ENCODE measurements around the gene CNTFR.
A peak's percentile ranks its signal among the peaks of the same experiment; 100 is the strongest.

The CNTFR gene

DNA sequence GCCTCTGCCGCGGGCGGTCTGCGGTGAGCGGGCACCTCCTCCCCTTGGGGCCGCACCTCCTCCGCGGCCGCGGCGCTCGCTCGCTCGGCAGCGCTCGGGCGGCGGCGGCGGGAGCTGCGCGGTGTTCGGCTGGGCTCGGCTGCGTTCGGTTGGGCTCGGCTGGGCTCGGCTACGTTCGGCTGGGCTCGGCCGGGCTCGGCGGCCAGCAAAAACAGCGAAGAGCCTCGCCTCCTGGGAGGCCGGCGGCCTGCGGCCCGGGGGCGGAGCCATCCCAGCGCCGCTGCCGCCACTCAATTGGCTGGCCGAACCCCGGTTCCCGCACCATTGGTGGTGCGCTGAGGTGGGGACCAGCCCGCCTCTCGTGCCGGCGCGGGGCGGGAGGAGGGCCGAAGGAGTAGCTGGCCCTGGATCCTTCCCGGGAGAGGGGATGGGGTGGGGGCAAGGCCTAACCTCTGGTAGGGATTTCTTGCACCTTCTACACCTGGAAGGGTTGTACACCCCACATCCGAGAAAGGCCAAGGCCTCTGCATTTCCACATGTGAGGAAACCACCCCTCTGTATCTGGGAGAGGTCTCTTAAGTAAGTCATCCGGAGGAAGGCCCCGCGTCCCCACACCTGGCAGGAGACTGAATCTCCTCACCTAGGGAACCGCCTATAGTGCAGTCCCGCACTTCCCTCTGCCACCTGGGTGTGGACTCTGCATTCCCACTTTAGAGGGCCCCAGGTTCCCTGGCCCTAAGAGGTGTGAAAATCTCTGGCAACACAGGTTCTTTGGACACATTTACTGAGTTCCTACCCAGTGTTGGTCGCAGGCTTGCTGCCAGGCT, 66.3 kb downstream of the CNTFR start, which contains the start of gene ENHO:
ENHO (minus strand) TSS at position 20 of the 827 bp plus-strand sequence. CDS start 1,295 bp downstream, outside the sequence.
- peak; percentile 90 for DNase-seq (ENCODE audit: low spot score)

DNA sequence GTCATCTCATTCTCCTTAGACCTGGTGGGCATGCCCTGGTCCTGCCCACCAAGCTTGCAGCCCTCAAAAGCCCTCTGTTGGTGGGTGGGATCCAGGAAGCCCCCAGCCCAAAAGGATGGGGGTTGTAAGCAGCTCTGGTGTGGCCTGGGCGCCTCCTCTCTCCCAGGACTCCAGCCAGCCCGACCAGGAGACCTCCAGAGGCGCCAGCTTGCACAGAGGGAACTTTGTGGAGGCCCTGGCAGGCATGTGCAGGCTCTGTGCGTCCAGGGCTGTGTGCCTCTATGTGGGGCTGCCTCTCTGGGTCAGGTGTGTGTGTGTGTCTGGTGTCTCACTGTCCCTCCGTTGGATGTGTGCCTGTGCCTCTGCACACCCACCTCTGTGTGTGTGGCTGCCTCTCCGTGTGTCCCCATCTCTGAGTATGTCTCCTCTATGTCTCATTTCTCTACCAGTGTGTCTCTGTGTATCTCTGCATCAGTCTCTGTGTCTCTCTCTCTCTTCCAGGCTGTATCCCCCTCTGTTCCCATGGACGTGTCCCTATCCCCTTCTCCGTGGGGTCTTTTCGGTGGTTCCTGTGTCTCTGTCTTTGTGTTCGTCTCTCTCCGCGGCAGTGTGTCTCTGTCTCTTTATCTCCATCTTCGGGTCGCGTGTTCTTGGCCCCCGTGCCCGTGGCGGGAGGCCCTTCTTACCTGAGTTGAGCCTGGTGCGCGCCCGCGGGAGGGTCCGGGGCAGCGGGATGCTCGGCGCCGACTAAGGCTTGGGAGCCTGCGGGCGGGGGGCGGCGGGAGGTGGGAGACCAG, 67.2 kb downstream of the CNTFR start:
- no peak for DNase-seq (ENCODE audit: low spot score)

DNA sequence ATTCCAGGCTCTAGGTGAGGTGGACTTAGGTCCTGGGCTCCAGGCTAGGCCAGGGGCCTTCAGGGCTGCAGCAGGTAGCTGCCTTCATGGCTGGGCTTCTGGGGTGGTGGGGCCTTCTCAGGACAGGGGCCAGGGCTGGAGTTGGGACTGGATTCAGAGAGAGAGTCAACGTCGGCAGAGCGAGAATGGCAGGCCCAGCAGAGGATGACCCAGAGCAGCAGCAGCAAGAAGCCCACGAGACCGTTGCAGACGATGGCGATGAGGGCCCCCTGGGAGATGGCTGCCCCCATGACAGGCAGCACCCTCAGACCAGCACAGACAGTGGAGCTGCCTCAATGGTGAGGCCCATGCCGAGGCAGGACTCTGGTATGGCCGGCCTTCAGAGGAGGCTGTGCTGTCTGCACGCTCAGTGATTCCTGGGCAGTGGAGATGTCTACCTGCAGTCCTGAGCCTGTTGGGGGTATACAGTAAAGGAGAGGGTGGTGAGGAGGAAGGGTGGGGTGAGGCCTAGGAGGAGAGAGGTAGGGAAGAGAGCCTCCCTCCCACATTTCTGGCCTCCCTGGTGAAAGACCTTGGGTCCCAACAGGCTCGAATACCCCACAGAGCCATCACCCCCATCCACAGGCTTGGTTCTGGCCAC, 68.0 kb downstream of the CNTFR start:
- DNase-seq (ENCODE audit: low spot score) = no peak

DNA sequence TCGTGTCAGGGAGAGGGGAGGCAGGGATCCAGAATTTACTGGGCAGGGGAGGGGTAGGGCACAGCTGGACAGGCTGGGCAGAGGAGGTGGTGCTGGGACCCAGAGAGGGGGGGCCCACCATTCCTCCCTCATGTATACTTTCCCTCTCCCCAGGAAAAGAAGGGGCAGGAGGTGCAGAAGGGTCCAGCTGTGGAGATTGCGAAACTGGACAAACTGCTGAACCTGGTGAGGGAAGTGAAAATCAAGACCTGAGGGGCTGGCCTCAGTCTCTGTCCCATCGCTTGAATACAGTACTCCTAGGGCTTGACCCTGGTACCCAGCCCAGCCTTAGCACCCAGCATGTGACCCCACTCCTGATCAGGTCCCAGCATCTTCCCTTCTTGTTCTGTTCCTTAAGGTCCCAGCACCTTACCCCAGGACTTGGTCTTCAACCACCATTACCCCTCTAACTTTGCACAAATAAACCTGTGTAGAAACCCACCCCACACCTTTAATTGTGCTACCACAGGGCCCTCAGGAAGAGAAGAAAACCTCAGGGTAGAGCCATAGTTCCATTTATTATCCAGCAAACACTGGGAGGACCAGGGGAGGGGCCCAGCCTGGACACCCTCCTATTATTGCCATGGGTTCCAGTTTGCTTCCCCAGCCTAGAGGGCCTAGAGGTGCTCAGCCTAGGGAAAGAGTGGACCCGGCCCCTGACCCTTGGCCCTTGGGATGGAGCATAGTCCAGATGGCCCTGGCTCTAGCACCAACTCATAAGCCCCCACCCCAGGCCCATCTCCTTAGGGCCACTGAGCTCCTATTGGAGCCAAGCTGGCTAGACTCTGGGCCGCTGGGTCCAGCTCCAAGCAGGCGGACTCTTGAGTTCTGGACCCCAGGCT, 68.8 kb downstream of the CNTFR start:
- no peak for DNase-seq (ENCODE audit: low spot score)

DNA sequence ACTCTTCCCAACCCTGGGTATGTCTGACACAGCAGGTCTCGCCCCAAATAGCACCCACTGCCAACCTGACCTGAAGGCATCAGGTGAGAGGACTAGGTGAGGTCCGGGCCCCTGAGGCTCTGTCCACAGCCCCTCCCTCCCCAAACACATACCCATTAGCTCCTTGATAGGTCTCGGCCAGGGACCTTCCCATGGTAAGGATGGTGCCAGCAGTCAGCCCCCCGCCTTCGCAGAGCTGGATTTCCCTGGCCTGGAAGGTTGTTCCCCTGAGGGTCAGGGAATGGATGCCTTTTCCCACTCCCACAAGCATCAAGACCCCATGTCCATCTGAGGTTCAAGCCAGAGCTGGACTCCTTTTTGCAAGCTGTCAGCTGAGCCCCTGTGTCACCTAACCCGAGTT, 69.4 kb downstream of the CNTFR start:
- DNase-seq (ENCODE audit: low spot score) = no peak

DNA sequence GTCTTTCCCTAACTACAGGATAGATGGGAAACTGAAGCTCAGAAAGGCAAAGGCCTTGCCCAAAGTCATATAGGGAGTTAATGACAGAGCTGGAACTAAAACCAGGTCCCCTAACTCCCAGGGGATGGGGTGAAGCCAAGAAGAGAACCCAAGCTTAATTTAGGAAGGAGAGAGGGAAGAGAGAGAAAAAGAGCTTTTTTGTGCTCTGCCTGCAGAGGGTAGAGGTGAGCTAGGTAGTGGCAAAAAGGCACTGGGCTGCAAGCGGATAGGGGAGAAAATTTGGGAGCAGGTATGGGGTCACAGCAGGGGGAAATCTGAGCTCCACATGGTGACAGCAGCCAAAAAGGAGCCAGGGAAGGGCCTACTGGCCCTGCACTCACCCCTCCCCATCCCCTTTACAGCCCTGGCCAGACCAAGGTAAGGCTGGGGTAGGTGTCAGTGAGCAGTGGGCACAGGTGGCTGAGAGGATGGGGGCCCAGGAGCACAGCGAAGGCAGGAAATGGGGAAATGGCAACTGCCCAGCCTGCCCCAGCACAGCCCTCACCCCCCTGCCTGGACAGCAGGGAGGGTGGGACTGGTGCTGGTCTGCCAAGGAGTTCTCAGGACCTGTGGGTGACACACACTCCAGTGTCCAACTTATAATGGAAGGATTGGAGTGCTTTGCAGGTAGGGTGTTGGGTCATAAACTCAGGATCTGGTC, 70.1 kb downstream of the CNTFR start:
- DNase-seq (ENCODE audit: low spot score) = no peak

DNA sequence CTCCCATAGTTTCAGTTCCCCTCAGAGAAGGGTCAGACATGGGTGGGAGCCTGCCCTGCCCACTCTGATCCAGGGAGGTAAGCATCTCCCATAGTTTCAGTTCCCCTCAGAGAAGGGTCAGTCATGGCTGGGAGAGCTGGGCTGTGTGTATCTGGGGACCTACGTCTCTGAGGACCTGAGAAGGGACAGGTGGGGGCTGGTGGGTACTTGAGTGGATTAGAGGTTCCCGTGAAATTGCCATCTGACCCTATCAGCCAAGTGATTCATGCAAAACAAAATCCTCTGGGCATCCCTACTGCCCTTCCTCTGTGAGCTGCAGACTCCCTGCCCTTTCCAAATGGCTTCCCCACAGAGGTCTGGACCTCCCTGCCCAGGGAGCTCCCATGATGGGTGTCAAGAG, 70.6 kb downstream of the CNTFR start:
- no peak for DNase-seq (ENCODE audit: low spot score)

DNA sequence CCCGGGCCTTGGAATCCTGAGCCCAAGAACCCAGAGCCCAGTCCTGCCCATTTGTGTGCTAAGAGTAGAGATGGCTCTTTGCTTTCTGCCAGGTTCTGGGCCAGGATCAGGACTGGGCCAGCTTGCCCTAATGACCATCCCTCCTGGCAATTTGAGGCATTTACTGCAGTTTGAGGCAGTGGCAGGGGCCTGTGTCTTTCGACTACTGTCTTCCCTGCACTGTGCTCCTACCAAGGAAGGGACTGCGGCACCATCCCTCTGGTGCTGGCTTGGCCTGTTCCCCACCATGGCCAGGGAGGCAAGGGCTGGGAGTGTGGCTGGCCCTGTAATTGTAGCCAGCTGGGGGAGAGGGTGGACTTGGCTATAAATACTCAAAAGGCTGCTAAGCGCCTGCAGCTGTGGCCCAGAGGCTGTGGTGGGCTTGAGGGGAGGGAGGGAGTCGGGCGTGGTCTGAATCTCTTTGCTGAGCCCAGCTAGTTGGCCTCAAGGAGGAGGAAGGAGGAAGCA, 71.4 kb downstream of the CNTFR start:
- no peak for DNase-seq (ENCODE audit: low spot score)

DNA sequence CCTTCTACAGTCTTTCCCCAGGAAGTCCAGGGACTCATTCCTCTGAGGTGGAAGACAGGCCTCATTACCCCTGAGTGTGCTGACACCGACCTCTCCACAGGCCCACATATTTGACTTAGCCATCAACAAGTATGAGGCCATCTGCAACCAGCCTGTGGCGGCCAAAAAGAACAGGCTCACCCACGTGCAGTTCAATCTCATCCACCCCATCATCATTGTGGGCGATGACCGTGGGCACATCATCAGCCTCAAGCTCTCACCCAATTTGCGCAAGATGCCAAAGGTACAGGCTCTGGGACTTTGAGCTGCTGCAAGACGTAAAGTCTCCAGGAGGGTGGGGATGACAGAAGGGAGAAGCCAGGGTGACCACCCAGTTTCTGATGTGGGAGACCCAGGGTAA, 72.3 kb downstream of the CNTFR start:
- DNase-seq (ENCODE audit: low spot score) = no peak

DNA sequence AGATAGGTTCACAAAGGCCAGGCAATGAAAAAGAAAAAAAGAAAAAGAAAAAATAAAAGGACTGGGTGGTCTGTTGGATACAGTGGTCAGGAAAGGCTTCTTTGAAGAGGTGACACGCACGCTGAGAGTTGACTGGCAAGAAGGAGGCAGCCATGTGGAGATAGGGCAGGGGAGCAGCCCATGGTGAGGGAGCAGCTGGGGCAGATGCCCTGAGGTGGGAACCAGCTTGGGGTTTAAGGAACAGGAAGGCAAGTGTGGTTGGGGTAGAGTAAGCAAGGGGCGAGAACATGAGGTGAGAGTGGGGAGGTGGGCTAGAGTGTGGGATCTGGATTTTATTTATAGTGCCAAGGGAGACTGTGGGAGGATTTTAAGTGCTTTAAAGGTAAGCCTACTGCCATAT, 73.6 kb downstream of the CNTFR start:
- no peak for DNase-seq (ENCODE audit: low spot score)

DNA sequence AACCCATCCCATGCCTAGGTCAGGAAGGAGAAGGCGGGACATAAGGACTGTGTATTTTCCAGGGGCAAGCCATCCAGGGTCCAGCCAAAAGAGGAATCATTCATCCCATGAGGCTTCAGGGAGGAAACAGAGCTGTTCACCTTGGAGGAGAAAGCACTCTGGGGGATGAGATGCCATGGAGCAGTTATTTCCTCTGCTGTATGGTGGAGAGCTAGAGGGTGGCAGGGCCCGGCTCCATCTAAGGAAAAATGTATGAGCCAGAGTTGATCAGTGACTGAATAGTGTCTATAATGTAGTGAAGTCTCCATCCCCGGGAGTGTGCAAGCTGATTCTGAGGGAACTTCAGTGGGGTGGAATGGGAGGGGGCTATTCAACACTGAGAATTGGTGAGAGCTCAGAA, 74.7 kb downstream of the CNTFR start:
- no peak for DNase-seq (ENCODE audit: low spot score)

DNA sequence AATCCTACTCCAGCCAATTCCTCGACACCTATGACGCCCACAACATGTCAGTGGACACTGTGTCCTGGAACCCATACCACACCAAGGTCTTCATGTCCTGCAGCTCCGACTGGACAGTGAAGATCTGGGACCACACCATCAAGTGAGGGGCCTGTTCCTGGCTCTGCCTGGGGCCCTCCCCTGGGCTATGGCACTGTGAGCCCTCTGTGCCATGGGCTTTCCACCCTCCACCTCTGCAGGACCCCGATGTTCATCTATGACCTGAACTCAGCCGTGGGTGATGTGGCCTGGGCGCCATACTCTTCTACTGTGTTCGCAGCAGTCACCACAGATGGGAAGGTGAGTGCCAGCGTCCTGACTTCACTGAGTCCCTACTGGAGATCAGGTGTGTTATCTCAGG, 75.1 kb downstream of the CNTFR start:
- no peak for DNase-seq (ENCODE audit: low spot score)

DNA sequence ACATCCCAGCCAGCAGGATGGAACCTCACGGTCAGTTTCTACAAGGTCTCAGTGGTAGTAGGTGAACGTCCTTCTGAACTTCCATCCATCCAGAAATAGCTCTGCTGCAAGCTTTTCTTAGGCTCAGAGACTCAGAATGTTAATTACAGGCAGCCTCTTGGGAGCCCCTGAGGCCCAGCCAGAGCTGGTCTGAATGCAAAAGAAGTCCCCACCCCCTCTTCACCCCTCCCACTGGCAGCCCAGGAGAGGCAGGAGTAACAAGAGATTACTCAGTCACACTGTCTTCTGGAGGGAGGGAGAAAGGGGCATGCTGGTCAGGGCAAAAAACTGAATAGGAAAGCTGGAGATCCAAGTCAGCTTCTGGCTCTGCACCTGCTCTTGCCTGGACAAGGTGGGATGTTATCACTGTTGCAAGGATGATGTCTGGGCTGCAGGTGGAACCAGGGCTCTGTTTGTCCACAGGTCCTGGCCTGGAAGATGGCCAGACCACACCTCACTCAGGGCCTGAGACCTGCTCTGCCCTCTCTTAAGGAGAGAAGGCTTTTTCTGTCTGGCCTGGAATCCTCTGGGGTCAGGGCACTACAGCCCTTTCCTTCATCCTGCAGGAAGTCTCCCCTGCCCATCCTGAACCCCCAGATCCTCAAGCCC, 75.8 kb downstream of the CNTFR start:
- peak; percentile 52 for DNase-seq (ENCODE audit: low spot score)

DNA sequence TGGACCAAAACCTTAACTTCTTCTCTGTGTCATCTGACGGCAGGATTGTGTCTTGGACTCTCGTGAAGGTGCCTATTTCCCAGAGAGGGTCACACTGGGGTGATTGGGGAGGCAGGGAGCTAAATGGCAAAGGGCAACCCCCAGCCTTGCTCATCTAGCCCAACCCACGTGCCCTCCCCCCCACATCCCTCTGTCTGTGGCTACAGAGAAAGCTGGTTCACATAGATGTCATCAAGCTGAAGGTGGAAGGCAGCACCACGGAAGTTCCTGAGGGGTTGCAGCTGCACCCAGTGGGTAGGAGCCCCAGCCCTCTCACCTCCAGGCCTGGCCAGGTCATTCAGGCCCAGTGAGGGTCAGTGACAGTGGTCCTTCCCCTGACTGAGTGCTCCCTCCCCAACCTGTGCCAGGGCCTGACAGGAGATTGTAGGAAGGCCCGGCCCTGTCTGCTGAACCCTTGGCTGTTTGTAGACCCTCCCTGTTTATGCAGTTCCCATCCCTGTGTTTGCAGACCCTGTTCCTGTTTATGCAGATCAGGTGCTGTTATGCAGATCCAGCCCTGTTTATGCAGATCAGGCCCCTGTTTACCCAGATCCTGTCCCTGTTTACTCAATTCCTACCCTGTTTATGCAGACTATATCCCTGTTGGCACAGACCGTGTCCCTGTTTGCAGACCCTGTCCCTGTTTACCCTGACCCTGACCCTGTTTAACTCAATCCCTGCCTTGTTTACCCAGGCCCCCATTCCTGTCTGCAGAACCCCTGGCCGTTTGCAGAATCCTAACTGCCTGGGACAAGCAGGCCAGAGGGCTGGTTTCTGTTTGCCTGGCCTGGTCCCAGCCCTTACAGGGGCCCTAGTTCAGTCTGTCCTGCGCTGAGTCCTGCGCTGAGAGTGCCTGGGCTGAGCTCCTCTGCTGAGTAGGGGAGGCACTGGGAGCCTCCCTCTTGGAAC, 77.1 kb downstream of the CNTFR start:
- peak; percentile 60 for DNase-seq (ENCODE audit: low spot score)

DNA sequence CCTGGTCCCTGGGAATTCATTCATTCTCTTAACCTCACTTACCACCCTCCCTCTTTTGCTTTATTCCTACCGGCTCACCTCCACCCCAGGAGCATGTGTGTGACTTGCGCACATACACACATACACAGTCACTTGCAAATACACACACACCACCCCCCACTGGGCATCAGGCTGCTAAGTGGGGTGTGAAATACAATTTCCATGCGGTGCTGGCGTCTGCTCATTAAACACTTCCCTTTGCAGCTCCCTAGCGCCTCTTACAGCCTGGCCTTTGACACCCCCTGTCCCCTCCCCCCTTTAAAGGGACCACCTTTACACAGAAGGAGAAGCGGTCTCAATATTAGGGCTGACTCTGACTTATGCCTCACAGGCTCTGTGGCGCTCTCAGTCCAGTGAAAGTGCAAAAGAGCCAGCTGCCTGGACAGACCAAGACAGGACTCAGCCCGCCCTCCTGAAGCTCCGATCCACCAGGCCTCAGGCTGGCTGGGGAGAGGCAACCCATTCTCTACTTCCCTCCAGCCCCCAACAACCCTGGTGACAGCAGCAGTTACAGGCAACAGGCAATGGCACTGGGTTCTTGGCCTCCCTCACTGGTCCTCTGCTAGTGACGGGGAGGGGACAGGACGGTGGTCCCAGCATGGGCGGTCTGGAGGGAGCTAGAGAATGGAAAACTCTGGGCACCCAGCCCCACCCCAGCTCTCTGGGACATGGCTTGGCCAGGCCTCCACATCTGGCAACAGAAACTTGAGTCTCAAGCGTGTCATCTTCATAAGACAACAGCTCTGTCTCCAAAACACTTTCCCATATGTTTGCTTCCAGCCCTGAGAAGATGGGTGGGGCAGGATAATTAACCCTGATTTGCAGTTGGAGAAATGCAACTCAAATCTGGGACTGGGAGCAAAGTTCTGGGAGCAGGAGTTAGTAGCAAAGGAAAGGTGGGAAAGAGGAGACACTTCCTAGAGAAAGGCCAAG, 78.7 kb downstream of the CNTFR start:
- no peak for DNase-seq (ENCODE audit: low spot score)

DNA sequence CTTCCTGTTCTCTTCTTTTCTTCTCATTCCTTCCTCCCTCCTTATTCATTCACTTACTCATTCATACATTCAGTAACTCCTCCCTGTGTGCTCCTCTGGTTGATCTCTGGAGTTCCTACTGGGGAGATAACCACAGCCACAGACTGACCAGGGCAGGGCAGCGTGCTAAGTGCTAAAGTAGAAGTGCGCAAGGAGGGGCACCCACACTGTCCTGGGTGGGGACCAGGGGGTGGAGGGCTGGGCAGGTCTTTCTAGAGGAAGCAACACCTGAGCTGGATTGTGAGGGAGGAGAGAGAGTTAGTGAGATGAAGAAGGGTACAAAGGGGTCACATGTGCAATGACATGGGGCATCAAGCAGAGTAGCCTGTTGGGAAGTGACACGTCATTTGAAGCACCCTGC, 80.6 kb downstream of the CNTFR start:
- no peak for DNase-seq (ENCODE audit: low spot score)

DNA sequence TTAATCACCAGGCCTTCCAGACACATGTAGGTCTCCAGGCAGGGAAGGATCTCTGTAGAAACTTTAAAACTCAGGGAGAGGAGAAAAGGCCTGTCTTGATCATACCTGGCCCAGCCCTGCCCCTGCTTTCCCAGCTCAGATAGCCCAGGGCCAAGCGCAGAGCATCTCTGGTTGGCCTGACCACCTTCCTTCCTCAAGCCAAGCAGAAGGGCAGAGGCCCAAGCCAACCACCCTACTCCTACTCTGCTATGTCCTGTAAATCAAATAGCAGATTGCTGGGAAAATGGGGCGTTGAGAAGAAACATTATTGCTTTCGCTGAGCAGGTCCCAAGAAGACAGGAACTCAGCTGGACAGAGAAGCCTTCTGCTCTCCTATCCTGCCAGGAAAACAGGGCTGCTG, 81.1 kb downstream of the CNTFR start:
- DNase-seq (ENCODE audit: low spot score) = no peak

DNA sequence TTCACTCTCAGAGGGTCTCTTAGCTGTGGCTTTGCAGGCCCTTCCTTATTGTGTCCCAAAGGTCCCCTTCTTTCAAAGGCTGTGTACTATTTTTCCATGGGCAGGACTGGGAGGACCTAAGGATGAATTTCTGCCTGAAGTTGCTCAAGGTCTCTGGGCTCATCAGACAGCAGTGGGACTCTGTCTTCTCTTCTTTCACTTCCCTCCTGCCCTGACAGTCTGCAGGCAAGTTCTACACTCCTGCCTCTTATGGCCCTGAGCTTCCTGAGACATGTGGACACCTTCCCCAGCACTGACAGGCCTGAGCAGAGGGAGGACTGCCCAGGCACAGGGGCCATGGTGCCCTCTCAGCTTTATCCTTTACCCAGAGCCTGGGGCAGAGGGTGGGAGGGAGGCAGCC, 81.6 kb downstream of the CNTFR start:
- DNase-seq (ENCODE audit: low spot score) = no peak

Data from putamen (tissue), 1 donor.